Type B pancreatic cell (in vitro differentiated cells): ENCODE data around the gene ARL17B. TPM values are rescaled to one million over a fixed set of nuclear protein-coding genes. Genes with fewer than 3 reads are reported as not detected.
"Not testable (repeated sequence)": the region's sequence is repeated elsewhere in the genome, so short reads cannot be mapped to it uniquely, and the experiment has no call there.

Experiments
- DNase-seq: peaks from one replicate; pipeline ENCODE4 v3.0.0; 2021; ENCODE audit warnings: mixed read lengths; ENCODE audit not compliant: unreplicated experiment; ENCODE audit errors: extremely low spot score
- H3K27ac Mint-ChIP-seq: 2 replicates; pipeline ENCODE4 v1.8.0; 2021; ENCODE audit warnings: mild to moderate bottlenecking, mixed read lengths
- H3K27me3 Mint-ChIP-seq: 2 replicates; pipeline ENCODE4 v1.8.0; 2021; ENCODE audit warnings: mixed read lengths
- H3K36me3 Mint-ChIP-seq: 2 replicates; pipeline ENCODE4 v1.8.0; 2021; ENCODE audit warnings: mixed read lengths
- H3K4me1 Mint-ChIP-seq: one replicate; pipeline ENCODE4 v1.8.0; 2021; ENCODE audit warnings: mixed read lengths; ENCODE audit not compliant: unreplicated experiment
- H3K4me3 Mint-ChIP-seq: 2 replicates; pipeline ENCODE4 v1.8.0; 2021; ENCODE audit warnings: mild to moderate bottlenecking, mixed read lengths
- H3K9me3 Mint-ChIP-seq: 2 replicates; pipeline ENCODE4 v1.8.0; 2021; ENCODE audit warnings: mixed read lengths
- total RNA-seq: library from RNA; stranded (reverse); gene quantifications from 2 replicates; pipeline ENCODE4 v1.2.1, GENCODE V29; 2021; ENCODE audit warnings: low replicate concordance
- TF ChIP-seq, protein P1 (sequence below): fragments of 200-600 bp; sonication (generic); conservative IDR thresholded peaks from 2 replicates; pipeline ENCODE4 v1.5.0; 2021; ENCODE audit warnings: antibody characterized with exemption, mild to moderate bottlenecking

ARL17B gene
- total RNA-seq, 1 donor from 2014 or later: 16.9 TPM

DNA sequence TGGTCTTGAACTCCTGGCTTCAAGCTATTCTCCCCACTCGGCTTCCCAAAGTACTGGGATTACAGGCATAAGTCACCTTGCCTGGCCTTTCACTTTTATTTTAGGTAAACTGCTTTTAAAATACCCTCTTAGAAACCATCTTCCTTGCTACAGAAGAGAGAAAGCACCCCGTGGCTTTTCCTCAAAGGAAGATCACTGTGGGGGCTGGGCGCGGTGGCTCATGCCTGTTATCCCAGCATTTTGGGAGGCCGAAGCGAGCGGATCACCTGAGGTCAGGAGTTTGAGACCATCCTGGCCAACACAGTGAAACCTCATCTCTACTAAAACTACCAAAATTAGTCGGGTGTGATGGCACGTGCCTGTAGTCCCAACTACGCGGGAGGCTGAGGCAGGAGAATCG lies 78.9 kb downstream of the ARL17B start:
- not testable (repeated sequence) for H3K27ac Mint-ChIP-seq, H3K9me3 Mint-ChIP-seq, H3K27me3 Mint-ChIP-seq, DNase-seq, H3K36me3 Mint-ChIP-seq, H3K4me3 Mint-ChIP-seq
- H3K4me1 Mint-ChIP-seq: peaks cover 10% of the 10 kb centered on the region

DNA sequence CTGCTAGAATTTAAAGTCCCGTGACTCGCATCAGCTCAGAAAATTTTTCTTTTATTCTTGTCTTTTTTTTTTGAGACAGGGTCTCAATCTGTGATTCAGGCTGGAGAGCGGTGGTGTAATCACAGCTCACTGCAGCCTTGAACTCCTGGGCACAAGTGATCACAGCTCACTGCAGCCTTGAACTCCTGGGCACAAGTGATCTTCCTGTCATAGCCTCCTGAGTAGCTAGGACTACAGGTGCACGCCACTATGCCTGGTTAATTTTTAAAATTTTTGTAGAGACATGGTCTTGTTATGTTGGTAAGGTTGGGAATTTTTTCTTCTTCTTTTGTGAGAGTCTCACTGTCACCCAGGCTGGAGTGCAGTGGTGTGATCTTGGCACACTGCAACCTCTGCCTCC lies 80.2 kb downstream of the ARL17B start:
- not testable (repeated sequence) for H3K4me1 Mint-ChIP-seq, H3K36me3 Mint-ChIP-seq, H3K27ac Mint-ChIP-seq, DNase-seq, H3K9me3 Mint-ChIP-seq, H3K27me3 Mint-ChIP-seq, H3K4me3 Mint-ChIP-seq

DNA sequence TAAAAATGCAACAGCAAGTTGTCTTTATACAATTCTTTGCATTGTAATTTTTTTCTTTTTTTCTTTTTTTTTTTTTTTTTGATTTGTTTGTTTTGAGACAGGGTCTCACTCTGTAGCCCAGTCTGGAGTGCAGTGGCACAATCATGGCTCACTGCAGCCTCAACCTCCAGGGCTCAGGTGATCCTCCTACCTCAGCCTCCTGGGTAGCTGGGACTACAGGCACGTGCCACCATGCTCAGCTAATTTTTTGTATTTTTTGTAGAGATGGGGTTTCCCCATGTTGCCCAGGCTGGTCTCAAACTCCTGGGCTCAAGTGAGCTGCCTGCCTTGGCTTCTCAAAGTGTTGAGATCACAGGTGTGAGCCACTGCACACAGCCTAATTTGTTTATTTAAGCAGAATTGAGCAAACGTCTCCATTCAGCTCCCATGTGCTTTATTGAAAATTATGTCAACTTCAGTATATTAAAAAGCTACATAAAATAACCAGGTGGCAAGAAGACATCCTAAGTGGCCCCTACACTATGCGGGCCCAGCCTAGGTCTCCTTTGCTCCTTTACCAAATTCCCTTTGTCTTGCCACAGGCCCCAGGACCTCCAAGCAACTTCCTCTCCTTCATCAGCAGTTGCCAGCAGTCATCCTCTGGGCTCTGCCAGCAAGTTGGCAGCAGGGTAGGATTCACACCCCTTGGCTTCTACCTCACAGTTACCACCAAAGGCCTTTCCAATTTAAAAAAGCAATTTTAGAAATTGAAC lies 84.7 kb downstream of the ARL17B start:
- H3K4me1 Mint-ChIP-seq, H3K27ac Mint-ChIP-seq, H3K36me3 Mint-ChIP-seq, H3K9me3 Mint-ChIP-seq, H3K4me3 Mint-ChIP-seq, DNase-seq: not testable (repeated sequence)
- peaks cover 18% of the 10 kb centered on the region for H3K27me3 Mint-ChIP-seq

DNA sequence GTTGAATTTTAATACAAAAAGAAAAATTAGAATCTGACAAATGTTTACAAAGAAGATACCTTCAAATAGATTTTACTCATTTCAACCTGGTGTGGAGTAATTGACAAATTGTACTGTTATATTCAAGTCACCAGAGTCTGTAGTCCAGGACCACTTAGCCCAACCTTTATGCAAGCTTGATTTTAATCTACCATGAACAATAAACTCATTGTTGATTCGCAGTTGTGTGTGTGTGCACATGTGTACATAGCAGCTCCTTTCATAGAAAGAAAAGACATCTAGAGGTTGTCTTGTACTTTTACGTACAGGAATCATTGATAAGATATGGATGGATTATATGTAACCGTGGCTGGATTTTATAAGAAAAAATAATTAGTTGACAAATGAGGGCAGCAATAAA lies 87.3 kb downstream of the ARL17B start:
- Mint-ChIP-seq H3K27ac (no peak overlapping the region), H3K27me3 (peaks cover 37% of the 10 kb centered on the region), H3K4me1 (no peaks in the 10 kb centered on the region)

DNA sequence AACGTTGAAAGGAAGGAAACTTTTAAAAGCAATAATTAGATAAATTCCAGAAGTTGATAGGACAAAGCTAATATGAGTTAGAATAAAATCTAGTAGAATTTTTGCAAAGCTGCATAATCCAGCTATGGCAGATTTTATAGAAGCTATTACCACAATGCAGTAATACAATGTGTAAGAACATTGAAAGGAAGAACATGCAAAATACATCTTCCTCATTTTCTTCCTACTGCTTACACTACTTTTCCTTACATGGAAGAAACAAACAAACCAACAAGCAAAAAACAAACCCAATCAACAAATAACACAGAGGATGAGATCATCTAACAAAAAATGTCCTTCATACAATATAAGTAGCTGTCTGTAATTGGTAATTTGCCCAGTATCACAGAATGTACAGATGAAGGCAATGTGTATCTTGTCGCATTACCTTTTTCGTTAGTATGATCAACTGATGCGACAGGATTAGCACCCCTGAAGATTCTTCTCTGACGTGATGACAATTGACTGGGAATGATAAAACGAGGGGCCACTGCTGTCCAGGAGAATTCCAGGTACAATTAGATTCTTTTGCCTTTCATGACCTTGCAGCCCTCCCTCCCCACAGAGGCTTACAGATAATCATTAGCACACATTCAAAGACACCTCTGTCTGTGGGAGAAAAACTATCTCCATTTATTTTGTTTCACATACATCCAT lies 87.9 kb downstream of the ARL17B start:
- peaks cover 40% of the 10 kb centered on the region for H3K27me3 Mint-ChIP-seq
- no peak for DNase-seq
- TF ChIP-seq, protein P1, sequence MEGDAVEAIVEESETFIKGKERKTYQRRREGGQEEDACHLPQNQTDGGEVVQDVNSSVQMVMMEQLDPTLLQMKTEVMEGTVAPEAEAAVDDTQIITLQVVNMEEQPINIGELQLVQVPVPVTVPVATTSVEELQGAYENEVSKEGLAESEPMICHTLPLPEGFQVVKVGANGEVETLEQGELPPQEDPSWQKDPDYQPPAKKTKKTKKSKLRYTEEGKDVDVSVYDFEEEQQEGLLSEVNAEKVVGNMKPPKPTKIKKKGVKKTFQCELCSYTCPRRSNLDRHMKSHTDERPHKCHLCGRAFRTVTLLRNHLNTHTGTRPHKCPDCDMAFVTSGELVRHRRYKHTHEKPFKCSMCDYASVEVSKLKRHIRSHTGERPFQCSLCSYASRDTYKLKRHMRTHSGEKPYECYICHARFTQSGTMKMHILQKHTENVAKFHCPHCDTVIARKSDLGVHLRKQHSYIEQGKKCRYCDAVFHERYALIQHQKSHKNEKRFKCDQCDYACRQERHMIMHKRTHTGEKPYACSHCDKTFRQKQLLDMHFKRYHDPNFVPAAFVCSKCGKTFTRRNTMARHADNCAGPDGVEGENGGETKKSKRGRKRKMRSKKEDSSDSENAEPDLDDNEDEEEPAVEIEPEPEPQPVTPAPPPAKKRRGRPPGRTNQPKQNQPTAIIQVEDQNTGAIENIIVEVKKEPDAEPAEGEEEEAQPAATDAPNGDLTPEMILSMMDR: no peak
- H3K4me1 Mint-ChIP-seq: no peaks in the 10 kb centered on the region
- H3K9me3 Mint-ChIP-seq: no peaks in the 10 kb centered on the region
- H3K4me3 Mint-ChIP-seq: no peak overlapping the region
- no peak overlapping the region for H3K27ac Mint-ChIP-seq
- H3K36me3 Mint-ChIP-seq: no peaks in the 10 kb centered on the region

More for the DNA sequence above, 87.3 kb downstream of the ARL17B start:
- Mint-ChIP-seq H3K9me3 (no peaks in the 10 kb centered on the region), H3K36me3 (no peaks in the 10 kb centered on the region), H3K4me3 (no peak overlapping the region)
- no peak for DNase-seq
- TF ChIP-seq, protein P1: no peak

DNA sequence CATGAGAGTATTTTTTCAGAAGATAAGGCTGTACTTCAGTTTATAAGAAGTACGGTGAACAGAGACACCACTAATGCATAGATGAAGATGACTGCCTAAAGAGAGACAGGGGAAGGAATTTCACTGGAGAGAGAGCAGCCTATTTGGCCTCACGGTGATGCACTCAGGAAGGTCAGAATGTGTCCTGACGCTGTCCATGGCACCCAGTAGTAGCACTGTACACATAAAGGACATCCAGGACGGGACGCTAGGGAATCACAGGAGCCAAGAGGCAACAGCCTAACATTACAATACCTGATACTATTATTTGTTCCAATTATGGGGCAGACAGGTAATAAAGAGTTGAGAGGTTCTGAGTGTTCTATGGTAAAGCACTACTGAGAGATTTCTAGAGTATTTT lies 91.5 kb downstream of the ARL17B start:
- DNase-seq: no peak
- no peak overlapping the region for H3K4me3 Mint-ChIP-seq
- no peak overlapping the region for H3K27ac Mint-ChIP-seq
- peaks cover 13% of the 10 kb centered on the region for H3K4me1 Mint-ChIP-seq
- no peaks in the 10 kb centered on the region for H3K36me3 Mint-ChIP-seq
- TF ChIP-seq, protein P1: no peak
- no peaks in the 10 kb centered on the region for H3K9me3 Mint-ChIP-seq
- H3K27me3 Mint-ChIP-seq: peaks cover 65% of the 10 kb centered on the region
